ENCODE results near the gene INKA1.

Gene INKA1

DNA sequence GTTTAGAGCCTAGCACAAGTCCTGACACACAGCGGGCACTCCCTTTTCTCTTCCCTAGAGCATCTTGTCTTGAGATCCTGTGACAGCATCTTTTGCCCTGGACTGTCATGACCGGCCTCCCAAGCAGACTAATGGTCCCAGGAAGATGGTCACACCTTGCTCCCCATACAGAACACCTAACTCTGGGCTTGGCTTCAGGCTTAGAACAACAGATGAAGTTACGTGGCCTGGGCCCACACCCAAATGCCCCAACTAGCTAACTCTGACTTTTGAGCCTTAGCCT lies 15.9 kb upstream of the INKA1 start:
- no peak for DNase-seq

DNA sequence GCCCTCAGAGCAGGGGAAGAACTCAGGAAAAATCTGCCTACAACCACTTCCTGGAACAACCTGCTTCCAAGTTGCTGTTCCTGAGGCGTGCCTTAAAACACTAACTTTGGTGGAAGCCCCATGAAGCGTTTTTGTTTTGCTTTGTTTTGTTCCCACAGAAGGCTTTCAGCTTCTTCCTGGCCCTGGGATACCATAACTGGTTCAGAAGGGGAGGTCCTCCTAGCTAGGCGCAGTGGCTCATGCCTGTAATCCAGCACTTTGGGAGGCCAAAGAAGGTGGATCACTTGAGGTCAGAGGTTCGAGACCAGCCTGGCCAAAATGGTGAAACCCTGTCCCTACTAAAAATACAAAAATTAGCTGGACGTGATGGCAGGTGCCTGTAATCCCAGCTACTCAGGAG lies 15.5 kb upstream of the INKA1 start:
- no peak for DNase-seq

DNA sequence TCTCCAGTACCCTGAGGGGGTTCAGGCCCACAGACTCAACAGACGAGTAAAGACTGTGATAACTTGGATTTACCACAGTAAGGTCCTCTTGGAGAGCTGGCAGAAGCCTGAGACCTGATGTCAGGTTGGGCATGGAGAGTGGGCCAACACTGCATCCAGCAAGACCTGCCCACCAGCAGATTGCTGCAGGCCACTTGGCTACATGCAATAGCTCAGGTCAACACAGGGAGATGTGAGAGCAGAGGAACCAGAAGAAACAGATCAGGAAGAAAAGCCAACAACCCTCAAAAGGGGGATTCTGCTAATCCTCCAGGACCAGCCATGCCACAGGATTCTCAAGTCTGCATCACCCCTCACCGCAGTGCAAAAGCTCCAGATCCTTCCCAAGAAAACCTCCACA lies 15.0 kb upstream of the INKA1 start:
- DNase-seq: no peak

DNA sequence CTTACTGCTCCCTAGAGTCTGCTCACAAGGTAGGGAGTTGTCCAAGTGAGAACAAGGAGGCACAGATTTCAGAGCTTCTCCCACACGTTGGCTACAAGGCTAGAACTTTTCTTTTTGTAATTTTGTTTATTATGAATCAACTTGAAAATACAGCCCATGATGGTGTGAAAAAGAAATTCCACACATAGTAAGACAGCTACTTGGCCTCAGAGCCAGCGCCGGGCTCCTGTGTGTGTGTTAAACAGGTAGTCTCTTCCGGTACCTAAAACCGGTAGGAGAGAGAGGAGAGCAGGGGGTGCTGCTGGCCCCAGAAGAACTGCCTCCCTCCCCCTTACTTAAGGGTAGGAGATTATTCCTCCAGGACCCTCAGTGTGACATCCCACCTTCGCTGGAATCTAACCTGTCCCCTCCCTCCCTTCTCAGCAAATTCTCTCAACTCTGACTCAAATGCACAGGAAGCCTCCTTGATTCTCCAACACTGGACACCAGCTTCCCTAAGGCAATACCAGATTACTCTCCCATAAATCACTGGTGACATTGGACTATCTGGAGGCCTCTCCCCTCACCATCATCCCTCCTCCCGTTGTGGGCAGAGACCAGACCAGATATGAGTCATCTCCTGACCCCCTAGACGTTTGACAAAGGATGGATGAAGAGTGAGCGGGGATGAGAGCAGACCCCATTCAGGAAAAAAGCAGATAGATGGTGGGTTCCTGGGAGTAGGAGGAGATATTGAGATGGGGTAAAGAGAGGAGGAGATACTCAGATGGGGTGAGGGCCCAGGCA lies 12.2 kb upstream of the INKA1 start:
- no peak for DNase-seq

DNA sequence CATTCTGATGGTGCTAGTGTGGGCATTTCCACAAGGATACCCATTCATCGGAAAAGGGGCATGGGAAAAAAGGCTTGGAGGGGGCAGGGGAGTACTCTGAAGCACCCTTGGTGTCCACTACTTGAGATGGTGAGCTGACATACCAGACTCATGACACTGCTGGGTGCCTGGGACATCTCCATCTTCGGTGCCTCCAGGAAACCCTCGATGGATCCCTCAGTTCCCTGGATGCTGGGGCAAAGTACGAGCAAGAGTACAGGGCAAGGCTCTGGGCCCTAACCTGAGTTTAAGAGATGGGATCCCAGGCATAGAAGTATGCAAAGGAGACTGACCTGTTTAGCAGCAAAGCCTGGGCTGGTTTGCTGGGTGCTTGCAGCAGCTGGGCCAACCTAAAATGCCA lies 11.5 kb upstream of the INKA1 start:
- DNase-seq: no peak

DNA sequence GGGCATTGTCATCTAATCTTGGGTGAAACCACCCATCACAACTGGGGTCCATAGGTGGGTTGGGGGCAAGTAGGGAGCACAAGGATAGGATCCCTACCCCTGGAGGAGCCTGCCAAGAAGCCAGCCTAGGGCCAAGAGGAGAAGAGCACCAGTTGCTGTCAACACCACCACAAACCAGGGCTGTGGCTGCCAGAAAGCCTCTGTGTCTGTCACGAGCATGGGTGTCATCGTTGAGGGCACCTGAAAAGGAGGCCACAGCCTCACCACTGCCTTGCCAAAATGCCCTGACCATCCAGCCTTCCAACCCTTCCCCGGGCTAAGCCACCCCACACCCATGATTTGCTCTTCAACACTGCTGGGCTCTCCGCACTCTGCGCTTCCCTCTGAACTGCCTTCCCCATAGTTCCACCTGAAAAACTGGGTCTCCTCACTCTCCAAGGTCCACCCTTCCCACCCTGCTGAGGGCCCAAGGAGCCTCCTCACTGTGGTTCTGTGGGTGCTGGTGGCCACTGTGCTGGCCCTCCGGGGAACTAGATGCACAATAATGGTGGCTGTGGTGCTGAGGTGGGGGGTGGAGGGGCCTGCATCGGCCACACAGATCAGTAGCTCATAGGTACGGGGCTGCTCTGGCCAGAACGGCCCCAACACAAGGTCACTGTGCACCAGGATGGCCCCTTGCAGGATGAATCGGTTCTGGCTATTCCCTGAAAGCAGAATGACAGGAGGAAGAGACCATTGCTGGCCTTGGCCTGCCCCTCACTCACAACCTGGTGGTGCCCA lies 10.5 kb upstream of the INKA1 start:
- DNase-seq: no peak

DNA sequence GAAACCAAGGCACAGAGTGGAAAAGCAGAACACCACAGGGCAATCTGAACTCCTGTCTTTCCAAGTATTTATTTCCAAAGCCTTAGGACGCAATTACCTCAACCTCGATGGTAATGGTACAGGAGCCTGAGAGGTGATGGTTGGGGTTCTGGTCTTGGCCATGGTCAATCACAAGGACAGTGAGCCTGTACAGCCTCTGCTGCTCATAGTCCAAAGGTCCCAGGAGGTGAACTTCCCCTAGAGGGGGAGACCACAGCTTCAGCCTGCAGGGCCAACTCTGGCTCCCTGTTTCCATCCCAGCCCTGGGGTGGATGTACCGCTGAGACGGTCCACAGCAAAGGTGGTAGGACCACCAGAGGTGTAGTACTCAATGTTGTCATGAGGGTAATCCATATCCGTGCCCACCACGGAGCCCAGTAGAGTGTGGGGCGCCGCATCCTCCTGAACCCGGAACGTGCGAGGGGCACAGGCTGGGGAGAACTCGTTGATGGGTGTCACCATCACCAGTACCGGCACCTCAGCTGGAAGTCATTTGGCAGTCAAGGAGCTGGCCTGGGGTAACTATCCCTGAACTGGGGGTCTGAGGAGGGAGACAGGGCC lies 9.5 kb upstream of the INKA1 start:
- DNase-seq: no peak

DNA sequence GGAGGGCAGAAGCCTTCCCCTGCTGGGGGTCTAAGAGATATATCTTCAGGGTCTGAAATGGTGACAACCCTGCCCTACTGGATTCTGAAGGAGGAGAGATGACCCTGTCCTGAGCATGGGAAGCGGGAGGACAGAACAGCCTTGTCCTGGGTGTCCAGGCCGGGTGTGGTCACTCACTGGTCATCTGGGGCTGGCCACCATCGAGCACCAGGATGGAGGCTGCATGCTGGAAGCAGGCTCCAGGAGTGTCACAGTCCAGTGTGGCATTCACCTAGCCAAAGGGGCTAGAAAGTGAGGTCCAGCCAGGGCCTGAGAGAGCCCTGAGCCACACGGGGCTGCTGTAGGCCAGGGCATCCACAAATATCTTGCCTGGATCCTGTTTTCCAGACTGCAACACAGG lies 8.6 kb upstream of the INKA1 start:
- DNase-seq: no peak

DNA sequence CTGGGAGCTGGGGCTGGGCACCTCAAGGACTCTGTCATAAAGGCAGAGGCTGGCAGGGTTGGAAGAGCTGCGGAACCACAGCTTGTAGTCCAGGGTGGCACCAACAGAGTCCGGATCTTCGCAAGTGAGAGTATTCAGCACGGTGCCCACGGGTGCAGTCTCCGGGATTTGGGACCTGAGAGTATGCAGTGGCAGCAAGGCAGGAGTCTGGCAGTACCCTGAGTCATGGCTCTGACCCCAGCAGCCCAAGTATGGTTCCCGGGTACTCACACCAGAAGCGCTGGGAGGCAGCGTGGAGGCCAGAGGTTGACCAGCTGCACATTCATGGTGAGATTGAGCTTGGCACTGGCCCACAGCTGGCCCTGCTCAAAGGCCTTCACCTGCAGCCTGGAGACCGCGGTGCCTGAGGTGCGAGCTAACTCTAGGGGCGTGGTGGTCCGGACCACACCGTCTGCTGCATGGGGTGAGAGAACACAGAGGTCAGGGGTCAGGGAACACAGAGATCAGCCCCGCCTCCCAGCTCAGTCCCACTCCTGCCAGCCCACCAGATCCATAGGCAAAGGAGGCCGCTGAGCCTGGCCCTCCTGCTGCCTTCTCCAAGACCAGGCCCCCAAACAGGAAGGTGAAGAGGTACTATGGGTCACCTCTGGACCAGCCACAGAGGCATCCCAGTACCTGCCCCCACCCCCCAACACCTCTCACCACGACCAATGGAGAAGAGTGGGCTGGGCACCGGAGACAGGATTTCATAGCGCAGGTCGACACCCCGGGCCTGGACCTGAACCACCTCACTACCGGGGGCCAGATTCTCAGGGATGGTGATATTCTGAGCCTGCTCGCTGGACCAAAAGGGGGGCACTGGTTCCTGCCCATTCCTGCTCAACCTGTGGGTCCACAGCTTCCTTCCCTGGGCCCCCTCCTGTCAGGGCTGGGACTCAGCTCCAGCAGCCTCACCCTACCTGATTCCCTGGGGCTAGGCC lies 7.8 kb upstream of the INKA1 start:
- no peak for DNase-seq

DNA sequence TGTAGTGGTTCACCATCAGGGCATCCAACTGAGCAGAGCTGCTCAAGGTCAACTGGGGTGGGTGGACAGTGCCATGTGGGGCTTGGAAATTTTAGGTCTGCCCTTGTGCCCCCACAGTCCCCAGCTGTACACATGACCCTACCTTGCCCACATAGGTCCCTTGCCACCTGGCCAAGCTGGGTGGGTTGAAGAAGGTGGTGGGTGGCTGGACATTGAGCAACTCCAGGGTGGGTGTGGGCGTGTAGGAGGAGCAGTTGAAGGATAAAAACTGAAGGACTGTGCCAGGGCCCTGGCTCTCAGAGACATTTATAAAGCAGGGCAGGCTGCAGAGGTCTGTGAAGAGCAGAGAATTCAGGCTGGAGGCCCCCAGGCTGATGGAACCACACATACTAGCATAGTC lies 4.0 kb upstream of the INKA1 start:
- DNase-seq: no peak

DNA sequence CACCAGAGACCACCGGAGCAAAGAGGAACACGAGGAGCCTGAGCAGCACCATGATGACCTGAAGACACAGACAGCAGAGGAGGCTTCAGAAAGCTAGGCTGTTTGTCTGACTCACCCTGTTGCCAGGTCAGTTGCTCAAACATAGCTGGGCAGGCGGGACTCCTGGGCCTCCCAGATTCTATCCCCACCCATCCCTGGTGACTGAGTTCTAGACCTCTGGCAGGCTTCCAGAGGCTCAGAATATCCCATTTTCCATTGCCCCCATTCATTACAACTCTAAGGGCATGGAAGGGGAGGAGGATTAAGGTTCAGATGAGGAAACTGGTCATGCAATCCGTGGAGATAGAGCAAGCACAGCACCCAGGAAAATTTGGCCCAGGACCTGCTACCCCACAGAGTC lies 3.3 kb upstream of the INKA1 start, which contains the start of gene CDHR4:
CDHR4 (minus strand) TSS at position 113 of the 400 bp plus-strand sequence; CDS start at position 52, 61 bp downstream.
- no peak for DNase-seq

DNA sequence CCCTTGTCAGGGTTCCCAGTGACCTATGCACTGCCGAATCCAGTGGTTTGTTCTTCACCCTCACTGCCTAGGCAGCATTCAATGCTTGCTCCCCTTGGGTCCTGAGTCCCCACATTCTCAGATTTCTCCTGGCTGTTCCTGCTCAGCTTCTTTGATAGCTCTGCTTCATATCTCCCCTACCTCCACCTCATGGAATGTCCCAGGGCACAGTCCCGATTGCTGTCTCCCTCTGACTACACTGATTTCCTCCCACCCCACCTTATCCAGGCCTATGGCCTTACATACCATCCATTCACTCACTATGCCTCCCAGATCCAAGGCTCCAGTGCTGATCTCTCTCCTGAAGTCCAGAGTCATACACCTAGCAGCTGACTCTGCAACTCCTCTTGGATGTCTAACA lies 1.9 kb upstream of the INKA1 start:
- DNase-seq: no peak

DNA sequence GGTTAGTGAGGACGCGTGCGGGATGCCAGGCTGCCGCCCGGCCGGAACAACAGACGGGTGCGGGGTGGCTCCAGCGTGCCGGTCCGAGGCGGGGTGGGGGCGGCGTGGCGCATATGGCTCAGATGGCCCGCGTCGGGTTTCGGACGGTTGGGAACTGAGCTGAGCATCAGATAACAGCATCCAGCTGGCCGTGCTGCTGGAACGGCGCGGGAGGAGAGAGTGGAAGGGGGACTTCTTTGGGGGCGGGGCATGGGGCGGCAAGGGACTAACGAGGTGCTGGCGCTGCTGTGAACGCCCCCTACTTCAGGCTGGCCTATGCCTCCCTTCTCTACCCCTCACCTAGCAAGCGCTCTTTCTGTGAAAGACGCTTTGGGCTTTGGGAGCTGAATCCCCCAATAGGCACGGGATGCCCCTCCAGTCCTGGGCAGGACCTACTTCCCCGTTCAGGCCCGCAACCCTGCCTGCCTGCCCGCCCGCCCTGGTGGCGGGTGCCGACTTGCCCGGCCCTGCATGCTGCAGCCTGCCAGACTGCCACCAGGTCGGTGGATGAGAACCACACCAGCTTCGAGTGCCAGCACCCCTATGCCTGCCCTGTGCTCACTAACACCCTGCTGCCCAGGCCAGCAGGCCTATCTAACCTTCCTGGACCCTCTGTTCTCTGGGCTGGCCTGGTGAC lies 542 bp downstream of the INKA1 start:
- DNase-seq: peak in 1 of 4 experiments; percentile 50

DNA sequence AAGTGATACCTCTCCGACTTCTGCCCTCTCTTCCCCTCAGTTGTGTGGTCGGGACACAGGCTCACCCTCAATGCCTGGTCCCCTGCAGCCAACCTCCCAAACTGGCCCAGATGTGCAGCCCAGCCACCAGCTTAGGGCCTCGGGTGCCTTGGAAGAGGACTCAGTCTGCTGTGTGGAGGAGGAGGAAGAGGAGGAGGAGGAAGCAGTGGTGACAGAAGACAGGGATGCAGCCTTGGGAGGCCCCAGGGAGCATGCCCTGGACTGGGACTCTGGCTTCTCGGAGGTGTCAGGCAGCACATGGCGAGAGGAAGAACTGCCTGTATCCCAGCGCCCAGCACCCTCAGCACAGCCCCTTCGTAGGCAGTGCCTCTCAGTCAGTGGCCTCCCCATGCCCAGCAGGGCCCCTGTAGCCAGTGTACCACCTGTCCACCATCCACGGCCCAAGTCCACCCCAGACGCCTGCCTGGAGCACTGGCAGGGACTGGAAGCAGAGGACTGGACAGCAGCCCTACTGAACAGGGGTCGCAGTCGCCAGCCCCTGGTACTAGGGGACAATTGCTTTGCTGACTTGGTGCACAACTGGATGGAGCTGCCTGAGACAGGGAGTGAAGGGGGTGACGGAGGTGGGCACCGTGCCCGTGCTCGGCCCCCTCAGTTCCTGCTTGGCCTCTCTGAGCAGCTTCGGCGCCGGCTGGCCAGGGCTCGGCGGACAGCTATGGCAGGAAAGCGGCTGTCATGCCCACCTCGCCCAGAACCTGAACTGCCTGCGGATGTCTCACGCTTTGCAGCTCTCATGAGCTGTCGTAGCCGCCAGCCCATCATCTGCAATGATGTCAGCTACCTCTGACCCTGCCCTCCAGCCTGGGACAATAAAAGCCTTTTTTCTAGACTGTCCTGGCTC lies 1.3 kb downstream of the INKA1 start:
- no peak for DNase-seq

DNA sequence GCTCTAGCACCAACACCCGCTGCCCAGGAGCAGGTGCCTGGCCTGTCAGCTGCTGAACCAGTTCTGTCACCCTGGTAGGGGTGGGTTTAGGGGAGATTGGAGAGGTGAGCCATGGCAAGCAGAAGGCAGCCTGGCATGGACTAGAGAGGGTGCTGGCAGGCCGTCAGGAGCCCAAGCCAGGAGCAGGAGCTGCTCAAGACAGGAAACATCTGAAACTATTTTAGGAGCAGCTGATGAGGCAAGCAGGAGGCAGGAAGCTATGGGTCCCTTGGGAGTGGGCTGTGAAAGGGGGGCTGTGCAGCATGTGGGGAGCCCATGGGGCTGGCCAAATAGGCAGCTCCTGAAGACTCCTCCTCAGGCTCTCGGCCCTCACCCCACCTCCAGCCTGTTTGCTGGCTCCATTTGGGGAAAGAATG lies 2.3 kb downstream of the INKA1 start:
- no peak for DNase-seq

DNA sequence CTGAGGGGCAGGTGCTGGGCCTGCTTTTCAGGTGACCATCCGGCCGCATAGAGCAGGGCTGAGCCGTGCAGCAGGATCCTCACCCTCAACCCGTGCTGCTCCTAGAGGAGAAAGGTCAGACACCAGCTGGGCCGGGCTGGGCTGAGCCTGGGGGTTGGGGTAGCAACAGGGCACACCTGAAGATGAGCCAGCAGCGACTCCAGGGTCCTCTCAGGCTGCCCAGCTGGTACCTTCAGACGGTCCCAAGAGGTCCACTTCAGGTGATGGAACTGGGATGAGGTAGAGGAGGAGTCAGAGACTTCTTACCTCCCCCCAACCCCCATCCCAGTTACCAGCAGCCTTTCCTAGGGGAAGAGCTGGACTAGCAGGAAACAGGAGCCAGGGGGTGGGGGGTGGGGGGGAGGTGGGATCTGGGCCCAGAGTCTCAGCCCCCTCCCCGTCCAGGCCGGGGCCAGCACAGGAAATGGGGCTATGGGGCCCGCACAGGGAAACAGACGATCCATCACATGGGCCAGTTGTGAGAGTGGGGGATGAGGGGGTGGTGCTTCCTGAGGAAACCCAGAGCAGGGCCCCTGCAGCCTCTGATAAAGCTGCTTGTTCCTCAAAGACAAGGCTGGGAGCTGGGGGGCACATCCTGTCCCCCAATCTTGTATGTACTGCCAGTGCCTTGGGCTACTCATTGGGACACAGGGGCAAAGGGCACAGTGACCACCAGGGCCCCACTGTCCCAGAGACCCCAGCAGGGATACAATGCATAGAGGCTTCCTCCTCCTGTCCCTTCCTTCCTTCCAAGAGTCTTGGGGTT lies 3.0 kb downstream of the INKA1 start:
- DNase-seq: peak in 1 of 4 experiments; percentile 17

DNA sequence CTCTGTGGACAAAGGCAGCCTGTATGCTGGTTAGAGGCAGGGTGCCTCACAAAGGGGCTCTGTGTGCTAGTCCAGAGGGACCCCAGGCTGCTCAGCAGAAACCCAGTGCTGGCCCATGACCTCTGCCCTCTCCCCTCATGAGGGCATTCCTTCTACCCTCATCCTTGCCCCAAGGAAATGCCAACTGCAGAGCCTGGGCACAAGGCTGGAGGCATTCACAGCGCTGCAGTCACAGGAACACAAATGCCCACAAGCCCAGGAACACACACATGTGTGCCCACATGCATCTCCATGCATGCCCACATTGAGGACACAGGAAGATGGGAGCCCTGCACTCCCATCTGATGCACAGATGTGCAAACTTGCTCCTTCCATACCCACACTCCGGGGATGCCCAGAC lies 3.8 kb downstream of the INKA1 start:
- no peak for DNase-seq

DNA sequence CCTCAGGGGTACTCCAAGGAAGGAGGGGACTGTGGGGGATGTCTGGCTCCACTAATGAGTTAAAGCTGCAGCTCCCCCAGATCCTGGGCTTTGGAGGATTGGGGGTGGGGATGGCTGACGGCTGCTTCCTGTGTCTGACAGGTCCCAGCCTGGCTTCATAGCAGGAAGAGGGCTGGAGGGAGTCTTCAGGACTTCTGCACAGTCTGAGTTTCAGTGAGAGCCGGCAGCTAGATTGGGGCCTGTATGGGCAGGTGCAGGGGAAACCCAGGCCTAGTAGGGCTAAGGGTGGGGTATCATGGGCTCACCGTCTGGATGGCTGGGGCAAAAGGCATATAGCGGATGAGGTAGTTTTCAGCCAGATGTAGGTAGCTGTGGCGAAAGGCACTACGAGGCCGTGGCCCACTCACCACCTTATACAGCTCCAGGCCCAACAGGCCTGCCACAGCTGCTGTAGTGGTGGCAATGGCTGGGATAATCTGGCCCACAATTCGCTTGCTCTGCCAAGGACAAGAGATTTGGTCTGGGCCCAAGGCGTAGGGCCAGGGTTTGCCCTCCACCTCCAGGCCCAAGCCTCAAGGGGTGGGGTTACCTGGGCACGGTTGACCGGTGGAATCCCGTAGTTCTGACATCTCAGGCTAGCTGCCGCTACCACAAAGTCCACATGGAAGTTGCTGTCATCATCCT lies 4.5 kb downstream of the INKA1 start:
- DNase-seq: no peak

DNA sequence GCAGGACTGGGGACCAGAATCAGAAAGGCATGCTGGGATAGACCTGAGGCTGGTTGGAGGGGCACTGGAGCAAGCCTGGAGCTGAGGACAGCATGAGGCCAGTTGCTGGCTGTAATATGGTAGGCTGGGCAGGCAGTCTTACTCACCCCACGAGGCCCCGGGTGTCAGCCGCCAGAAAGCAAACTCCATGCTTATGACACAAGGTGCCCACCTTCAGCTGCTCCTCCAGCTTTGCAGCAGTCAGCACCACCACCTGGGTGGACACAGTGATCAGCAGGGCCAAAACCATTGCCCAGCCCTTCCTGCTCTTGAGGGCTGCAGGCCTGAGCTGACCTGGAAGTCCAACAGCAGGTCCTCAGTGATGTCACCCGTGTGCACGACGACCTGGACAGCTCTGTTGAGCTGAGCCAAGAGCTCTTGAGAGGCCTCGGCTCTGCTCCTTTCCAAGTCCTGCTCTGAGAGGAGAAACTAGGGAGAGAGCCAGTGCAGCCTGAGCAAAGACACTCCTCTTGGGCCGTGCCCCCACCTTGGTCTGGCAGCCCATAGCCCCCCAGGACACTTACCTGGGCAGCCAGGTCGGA lies 9.9 kb downstream of the INKA1 start:
- no peak for DNase-seq

Data from activated naive CD4-positive, alpha-beta T cell (primary cell).